Activated CD4-positive, alpha-beta T cell treated with anti-CD3 and anti-CD28 coated beads for 36 hours (primary cell): Measurements from ENCODE around the gene DDHD1. TPM values are rescaled to one million over a fixed set of nuclear protein-coding genes. Genes with fewer than 3 reads are reported as not detected.
"Not testable (repeated sequence)": the region's sequence is repeated elsewhere in the genome, so short reads cannot be mapped to it uniquely, and the experiment has no call there.

Experiments
- ATAC-seq: fragments of 200-7000 bp; cut with Tn5 transposase; one replicate; pipeline ENCODE4 v1.10.0; 2021; ENCODE audit warnings: mild to moderate bottlenecking, moderate library complexity
- CTCF ChIA-PET: fragments of 350-600 bp; sonication (Branson Sonifier 250); formaldehyde crosslinking; loops from one replicate; lab custom pipeline; 2021; ENCODE audit warnings: antibody characterized with exemption; lab: Charles Lee
- POLR2A ChIA-PET: fragments of 350-600 bp; sonication (Branson Sonifier 250); formaldehyde crosslinking; loops from one replicate; lab custom pipeline; 2021; ENCODE audit warnings: antibody characterized with exemption, inconsistent platforms; lab: Charles Lee
- DNase-seq: peaks from one replicate; pipeline ENCODE4 v3.0.0-alpha.2; 2020
- H3K27ac Mint-ChIP-seq: one replicate; pipeline ENCODE4 v1.8.0; 2021; ENCODE audit warnings: mixed read lengths
- H3K27me3 Mint-ChIP-seq: one replicate; pipeline ENCODE4 v1.8.0; 2021; ENCODE audit warnings: mixed read lengths
- H3K36me3 Mint-ChIP-seq: one replicate; pipeline ENCODE4 v1.8.0; 2021; ENCODE audit warnings: low read depth, mixed read lengths
- H3K4me1 Mint-ChIP-seq: one replicate; pipeline ENCODE4 v1.8.0; 2021; ENCODE audit warnings: mixed read lengths
- H3K4me3 Mint-ChIP-seq: one replicate; pipeline ENCODE4 v1.8.0; 2021; ENCODE audit warnings: mild to moderate bottlenecking, moderate library complexity, mixed read lengths
- H3K9me3 Mint-ChIP-seq: one replicate; pipeline ENCODE4 v1.8.0; 2021; ENCODE audit warnings: low read depth, mixed read lengths
- intact Hi-C, 2 experiments: fragments of 100-400 bp; cut with DNase I in 1 of 2; cut with micrococcal nuclease in 1 of 2; formaldehyde crosslinking; loops; one replicate each; pipeline versions ENCODE4 v1.14.2 to v1.15.1; 2022 to 2024; cut with DNase I, micrococcal nuclease
- total RNA-seq, 2 experiments: library from RNA; stranded (reverse); gene quantifications; one replicate each; pipeline ENCODE4 v1.2.3, GENCODE V29; 2021

The DDHD1 gene
- total RNA-seq, 2 experiments from 2014 or later = 34.7 to 36.2 TPM

DNA sequence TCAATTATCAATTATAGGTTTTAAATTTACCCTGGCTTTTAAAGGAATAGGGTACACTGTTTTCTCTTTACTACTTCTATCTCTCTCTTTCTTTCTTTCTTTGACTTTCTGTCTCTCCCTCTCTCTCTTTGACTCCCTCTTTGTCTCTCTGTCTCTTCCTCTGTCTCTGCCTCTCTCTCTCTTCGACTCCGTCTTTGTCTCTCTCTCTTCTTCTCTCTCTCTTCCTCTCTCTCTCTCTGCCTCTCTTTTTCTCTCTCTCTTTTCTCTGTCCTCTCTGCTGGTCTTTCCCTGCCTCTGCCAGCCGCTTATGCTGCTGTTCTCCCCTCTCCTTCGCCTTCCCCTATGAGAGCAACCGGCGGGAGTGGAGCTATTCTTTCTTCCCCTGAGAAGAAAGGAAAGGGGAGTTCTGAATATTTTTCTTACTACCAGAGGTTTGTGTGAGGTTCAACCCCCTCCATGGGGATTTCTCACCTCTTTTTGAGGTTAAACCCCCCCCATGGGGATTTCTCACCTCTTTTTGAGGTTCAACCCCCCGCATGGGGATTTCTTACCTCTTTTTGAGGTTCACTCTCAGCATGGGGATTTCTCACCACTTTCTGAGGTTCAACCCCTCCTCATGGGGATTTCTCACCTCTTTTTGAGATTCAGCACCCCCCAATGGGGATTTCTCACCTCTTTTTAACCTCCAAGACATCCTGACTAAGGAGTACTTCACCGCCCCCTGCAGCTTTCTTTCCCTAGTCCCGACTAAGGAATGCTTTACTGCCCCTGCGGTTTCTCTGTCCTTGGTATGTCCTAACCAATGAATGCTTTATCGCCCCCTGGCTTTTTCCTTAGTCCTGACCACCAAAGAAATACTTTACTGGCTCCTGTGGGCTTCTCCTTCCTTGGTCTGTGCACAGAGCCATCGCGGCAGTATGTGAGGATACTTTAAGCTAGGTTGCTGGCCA lies 27.4 kb upstream of the DDHD1 start:
- CTCF ChIA-PET = interaction anchor here (0.6 to 1.2 kb wide), 4 partner anchors 10 to 59 kb away, joined by 3 to 5 read pairs (median 4); no protein-coding TSS in a partner anchor
- Mint-ChIP-seq H3K36me3 (no peaks in the 10 kb centered on the region), H3K27me3 (peaks cover 2% of the 10 kb centered on the region), H3K4me3 (no peak overlapping the region), H3K4me1 (peaks cover 39% of the 10 kb centered on the region), H3K9me3 (no peaks in the 10 kb centered on the region), H3K27ac (peak overlapping the region; percentile 71)
- ATAC-seq = peak; percentile 73
- intact Hi-C loops = loop anchor here (1.0 to 2.0 kb wide), 5 partner anchors 11 to 72 kb away; partner anchors contain the start of gene DDHD1 (in 2 of the 2)
- peak; percentile 61 for DNase-seq
- POLR2A ChIA-PET = interaction anchor here (0.6 to 0.7 kb wide), 2 partner anchors 22 to 496 kb away, joined by 3 to 5 read pairs; no protein-coding TSS in a partner anchor

- H3K4me3 Mint-ChIP-seq, ATAC-seq, DNase-seq, H3K9me3 Mint-ChIP-seq, POLR2A ChIA-PET, H3K27me3 Mint-ChIP-seq, CTCF ChIA-PET, H3K36me3 Mint-ChIP-seq, H3K27ac Mint-ChIP-seq: not testable (repeated sequence)
- peaks cover 39% of the 10 kb centered on the region for H3K4me1 Mint-ChIP-seq
- intact Hi-C loops = loop anchor here (1.0 to 2.0 kb wide), 4 partner anchors 26 to 71 kb away; partner anchors contain the start of gene DDHD1 (in 2 of the 2)
These were observed 26.4 kb upstream of the DDHD1 start for GRCh38 chr14:53179486-53180005.

DNA sequence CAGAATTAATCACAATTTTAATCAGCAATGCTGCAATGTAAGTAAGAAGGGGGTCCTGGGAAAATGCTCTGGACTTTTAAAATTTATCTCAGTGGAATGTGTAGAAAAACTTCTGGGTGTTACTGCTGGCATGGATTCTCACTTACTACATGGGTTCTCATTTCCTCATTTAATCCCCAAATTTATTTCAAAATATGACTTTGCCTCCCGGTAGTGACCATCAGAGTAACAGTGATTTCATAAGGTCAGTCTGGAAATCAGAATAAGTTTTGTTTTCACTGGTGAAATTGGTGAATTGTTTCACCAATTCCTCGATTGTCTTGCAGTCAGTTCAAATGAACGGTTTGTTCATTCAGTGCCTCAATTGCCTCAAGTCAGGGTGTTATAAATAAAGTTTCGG lies 22.3 kb upstream of the DDHD1 start:
- no peaks in the 10 kb centered on the region for H3K9me3 Mint-ChIP-seq
- H3K36me3 Mint-ChIP-seq = peaks cover 2% of the 10 kb centered on the region
- peaks cover 8% of the 10 kb centered on the region for H3K4me1 Mint-ChIP-seq
- intact Hi-C loops = no loop called here
- ChIA-PET POLR2A (no interaction called here), CTCF (no interaction called here)
- no peak overlapping the region for H3K27ac Mint-ChIP-seq
- no peak for DNase-seq
- H3K4me3 Mint-ChIP-seq = no peak overlapping the region
- ATAC-seq = no peak
- H3K27me3 Mint-ChIP-seq = peaks cover 2% of the 10 kb centered on the region

- no peak for DNase-seq
- Mint-ChIP-seq H3K27ac (no peak overlapping the region), H3K4me3 (no peak overlapping the region), H3K4me1 (peaks cover 4% of the 10 kb centered on the region), H3K27me3 (peaks cover 2% of the 10 kb centered on the region), H3K36me3 (peaks cover 2% of the 10 kb centered on the region), H3K9me3 (no peaks in the 10 kb centered on the region)
- intact Hi-C loops = no loop called here
- POLR2A ChIA-PET = no interaction called here
- CTCF ChIA-PET = no interaction called here
- ATAC-seq = no peak
These were observed 21.8 kb upstream of the DDHD1 start for GRCh38 chr14:53174918-53175317.

DNA sequence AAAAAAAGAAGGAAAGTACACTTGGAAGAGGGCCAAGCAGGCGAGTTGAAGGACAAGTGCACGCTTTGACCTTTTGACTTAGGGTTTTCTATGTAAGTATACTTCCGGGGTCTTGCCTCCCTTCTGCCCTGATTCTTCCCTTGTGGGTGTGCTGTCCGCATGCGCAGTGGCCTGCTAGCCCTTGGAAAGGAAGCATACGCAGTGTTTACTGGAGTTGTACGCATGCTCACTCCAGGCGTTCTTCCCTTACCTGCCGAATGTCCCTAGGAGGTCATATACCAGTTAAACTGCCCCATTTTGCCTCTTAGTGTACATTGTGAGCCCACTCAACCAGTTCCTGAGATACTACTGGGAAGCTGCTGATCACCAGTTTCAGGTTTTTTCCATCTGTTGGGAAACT lies 15.7 kb upstream of the DDHD1 start:
- POLR2A ChIA-PET = no interaction called here
- H3K36me3 Mint-ChIP-seq = no peaks in the 10 kb centered on the region
- H3K4me3 Mint-ChIP-seq = no peak overlapping the region
- ATAC-seq (no peak), DNase-seq (no peak)
- intact Hi-C loops = no loop called here
- H3K27ac Mint-ChIP-seq = no peak overlapping the region
- CTCF ChIA-PET = no interaction called here
- H3K9me3 Mint-ChIP-seq = peaks cover 3% of the 10 kb centered on the region
- H3K4me1 Mint-ChIP-seq = no peaks in the 10 kb centered on the region
- H3K27me3 Mint-ChIP-seq = no peaks in the 10 kb centered on the region

DNA sequence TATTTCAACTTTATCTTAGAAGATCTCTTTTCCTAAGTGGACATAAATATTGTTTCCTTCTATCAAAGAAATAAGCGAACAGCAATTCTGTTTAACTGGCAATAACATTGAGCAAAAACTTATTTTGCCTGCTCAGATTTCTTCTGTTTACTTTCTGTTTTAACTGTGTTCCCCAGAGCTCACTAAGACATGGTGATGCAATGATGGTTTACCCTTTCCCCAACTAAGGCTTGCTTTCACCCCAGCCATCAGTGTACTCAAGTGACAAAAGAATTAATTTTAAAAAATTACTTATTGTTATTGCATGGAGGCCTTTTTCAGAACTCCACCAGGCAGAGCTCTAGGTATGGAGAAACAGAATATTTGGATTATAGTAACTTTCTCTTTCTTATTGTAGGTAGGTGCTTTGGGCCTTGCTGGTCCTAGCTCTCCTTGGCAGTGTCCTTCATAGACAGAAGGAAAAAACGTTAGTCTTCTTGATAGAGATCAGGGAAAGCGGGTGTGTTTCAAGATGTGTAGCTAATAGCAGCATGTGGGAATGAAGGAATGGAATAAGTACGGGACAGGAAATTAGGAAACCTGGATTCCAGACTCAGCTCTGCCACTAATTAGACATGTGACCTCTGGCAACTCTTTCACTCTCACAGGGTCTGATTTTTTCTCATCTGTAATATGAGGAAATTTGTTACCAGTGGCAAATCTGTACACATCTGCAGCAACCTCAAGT lies 14.6 kb upstream of the DDHD1 start:
- intact Hi-C loops = no loop called here
- Mint-ChIP-seq H3K4me3 (no peak overlapping the region), H3K9me3 (peaks cover 3% of the 10 kb centered on the region), H3K36me3 (no peaks in the 10 kb centered on the region), H3K27me3 (no peaks in the 10 kb centered on the region), H3K4me1 (no peaks in the 10 kb centered on the region), H3K27ac (no peak overlapping the region)
- DNase-seq = no peak
- POLR2A ChIA-PET = no interaction called here
- CTCF ChIA-PET = no interaction called here
- ATAC-seq = no peak

DNA sequence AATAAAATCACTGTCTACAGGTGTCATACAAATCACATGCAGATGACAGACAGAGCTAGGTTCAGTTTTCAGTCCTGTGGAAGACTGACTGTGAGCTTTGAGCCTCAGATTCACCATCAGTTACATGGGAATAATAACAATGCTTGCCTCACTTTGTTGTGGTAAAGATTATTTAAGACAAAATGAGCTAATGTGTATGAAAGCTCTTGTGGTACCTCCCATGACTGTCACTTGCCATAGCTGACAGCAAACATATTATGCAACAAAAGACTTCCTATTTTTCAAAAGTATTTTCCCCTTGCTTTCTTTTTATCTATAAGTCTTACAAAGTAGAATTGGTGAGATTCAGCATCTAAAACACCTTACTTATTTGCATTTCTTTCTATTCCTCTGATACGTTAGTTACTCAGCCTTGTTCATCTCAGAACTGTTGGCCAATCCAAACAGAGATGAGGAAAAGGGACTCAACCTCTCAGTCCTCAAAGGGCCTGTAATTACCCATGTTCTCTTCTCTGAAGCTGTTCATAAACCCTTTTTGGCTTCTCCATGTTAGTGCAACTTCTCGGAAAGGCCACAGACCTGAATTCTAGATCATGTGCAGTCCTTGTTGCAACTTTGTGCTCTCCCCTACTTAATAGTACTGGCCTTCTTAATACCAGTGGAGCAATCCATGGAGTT lies 8.8 kb upstream of the DDHD1 start:
- Mint-ChIP-seq H3K4me3 (no peak overlapping the region), H3K27ac (no peak overlapping the region), H3K4me1 (peaks cover 6% of the 10 kb centered on the region), H3K36me3 (no peaks in the 10 kb centered on the region), H3K9me3 (peaks cover 3% of the 10 kb centered on the region), H3K27me3 (no peaks in the 10 kb centered on the region)
- DNase-seq (no peak), ATAC-seq (peak; percentile 63)
- intact Hi-C loops = no loop called here
- ChIA-PET POLR2A (interaction anchor here (0.8 to 1.2 kb wide), 2 partner anchors 9 to 50 kb away, joined by 3 read pairs; no protein-coding TSS in a partner anchor), CTCF (interaction anchor here (0.6 to 0.8 kb wide), 2 partner anchors 195 to 201 kb away, joined by 3 read pairs; no protein-coding TSS in a partner anchor)

GRCh38 chr14:53156238-53156637 lies 3.1 kb upstream of the DDHD1 start:
- H3K4me3 Mint-ChIP-seq = no peak overlapping the region
- H3K36me3 Mint-ChIP-seq = peaks cover 11% of the 10 kb centered on the region
- no peaks in the 10 kb centered on the region for H3K9me3 Mint-ChIP-seq
- no peak for ATAC-seq
- no peak overlapping the region for H3K27ac Mint-ChIP-seq
- DNase-seq = no peak
- CTCF ChIA-PET = interaction anchor here (1.0 kb wide), 1 partner anchor 105 kb away, joined by 3 read pairs; no protein-coding TSS in a partner anchor
- no peaks in the 10 kb centered on the region for H3K27me3 Mint-ChIP-seq
- peaks cover 11% of the 10 kb centered on the region for H3K4me1 Mint-ChIP-seq
- POLR2A ChIA-PET = no interaction called here
- intact Hi-C loops = loop anchor here in 1 of 2 experiments (10.0 kb wide), 2 partner anchors 361 to 451 kb away; partner anchors contain the start of genes GNPNAT1 and PSMC6

DNA sequence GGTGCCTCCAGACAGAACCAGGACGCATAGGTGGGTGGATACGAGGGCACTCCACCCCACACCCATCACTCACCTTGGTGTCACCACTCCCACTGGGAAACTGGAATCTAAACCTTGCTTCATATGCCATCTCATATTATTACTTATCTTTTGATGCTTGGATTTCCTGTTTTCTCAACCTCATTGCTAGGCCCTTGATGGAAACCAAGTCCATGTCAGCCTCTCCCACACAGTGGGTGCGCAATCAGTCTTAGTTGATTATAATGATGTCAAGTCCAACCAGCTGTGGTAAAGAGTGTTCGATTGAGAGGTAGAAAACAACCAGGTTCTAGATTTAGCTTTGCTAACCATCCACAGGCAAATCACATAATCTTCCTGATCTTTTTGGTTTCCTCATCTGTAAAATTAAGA lies 584 bp upstream of the DDHD1 start:
- ChIA-PET POLR2A (interaction anchor here (0.6 to 2.9 kb wide), 3 partner anchors 38 to 44 kb away, joined by 3 to 24 read pairs (median 21); no protein-coding TSS in a partner anchor), CTCF (interaction anchor here (1.1 to 5.6 kb wide), 2 partner anchors 40 to 44 kb away, joined by 3 to 42 read pairs; no protein-coding TSS in a partner anchor)
- no peaks in the 10 kb centered on the region for H3K27me3 Mint-ChIP-seq
- ATAC-seq (peak; percentile 25), DNase-seq (no peak)
- no peaks in the 10 kb centered on the region for H3K9me3 Mint-ChIP-seq
- intact Hi-C loops = loop anchor here (1.0 to 10.0 kb wide), 11 partner anchors 27 to 1287 kb away; partner anchors contain the start of genes GNPNAT1 (in 2 of the 2), PSMC6 (in 2 of the 2), CNIH1 (in 1 of the 2) and GPR137C (in 1 of the 2)
- peak overlapping the region; percentile 99 for H3K4me3 Mint-ChIP-seq
- peak overlapping the region; percentile 99 for H3K27ac Mint-ChIP-seq
- H3K36me3 Mint-ChIP-seq = peaks cover 22% of the 10 kb centered on the region
- H3K4me1 Mint-ChIP-seq = peaks cover 28% of the 10 kb centered on the region

DNA sequence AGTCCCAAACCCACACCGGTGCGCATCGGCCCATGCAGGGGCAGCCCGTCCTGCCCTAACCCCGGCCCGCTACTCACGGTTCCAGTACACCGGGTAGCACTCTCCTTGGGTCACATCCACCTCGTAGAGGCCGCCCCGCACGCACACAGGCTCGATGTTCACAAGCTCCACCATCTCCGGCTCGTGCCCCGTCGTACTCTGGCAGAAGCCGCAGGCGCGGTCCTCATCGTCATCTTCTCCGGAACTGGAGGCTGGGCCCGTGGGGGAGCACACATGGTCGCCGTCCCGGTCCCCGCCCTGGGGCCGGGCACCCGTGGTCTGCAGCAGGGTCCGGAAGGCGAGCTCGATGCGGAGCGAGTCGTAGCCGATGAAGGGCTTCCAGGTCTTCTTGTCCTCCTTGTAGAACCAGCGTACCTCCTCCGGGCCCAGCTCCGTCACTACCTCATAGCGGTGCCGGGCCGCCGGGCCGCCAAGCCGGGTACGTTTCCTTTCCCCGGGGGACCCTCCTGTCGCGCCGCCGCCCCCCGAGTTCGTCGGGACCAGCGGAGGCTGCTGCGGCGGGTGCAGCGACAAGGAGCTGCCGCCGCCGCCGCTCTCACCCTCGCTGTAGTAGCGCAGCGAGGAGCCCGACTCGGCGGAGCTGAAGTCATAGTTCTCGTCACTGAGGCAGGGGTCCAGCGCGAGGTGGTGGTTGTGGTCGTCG lies 788 bp downstream of the DDHD1 start:
- no peaks in the 10 kb centered on the region for H3K27me3 Mint-ChIP-seq
- peaks cover 28% of the 10 kb centered on the region for H3K36me3 Mint-ChIP-seq
- DNase-seq (peak; percentile 81), ATAC-seq (peak; percentile 34)
- peaks cover 42% of the 10 kb centered on the region for H3K4me1 Mint-ChIP-seq
- H3K4me3 Mint-ChIP-seq = peak overlapping the region; percentile 99
- POLR2A ChIA-PET = interaction anchor here (0.6 to 2.9 kb wide), 6 partner anchors 9 to 546 kb away, joined by 3 to 24 read pairs (median 5); no protein-coding TSS in a partner anchor
- peak overlapping the region; percentile 99 for H3K27ac Mint-ChIP-seq
- H3K9me3 Mint-ChIP-seq = no peaks in the 10 kb centered on the region
- intact Hi-C loops = loop anchor here (2.0 to 10.0 kb wide), 4 partner anchors 358 to 1288 kb away; partner anchors contain the start of genes PSMC6 (in 2 of the 2), CNIH1 (in 1 of the 2) and GNPNAT1 (in 1 of the 2)
- CTCF ChIA-PET = interaction anchor here (0.6 to 5.6 kb wide), 10 partner anchors 10 to 204 kb away, joined by 3 to 42 read pairs (median 4); no protein-coding TSS in a partner anchor
